NCI-H524 (cell line): ENCODE measurements around the gene RASAL2.
"Not testable (repeated sequence)": the region's sequence is repeated elsewhere in the genome, so short reads cannot be mapped to it uniquely, and the experiment has no call there.

Experiments used
- DNase-seq, 2 experiments: peaks; one replicate each; lab custom pipeline; 2025; lab: John Stamatoyannopoulos, UW

The RASAL2 gene

DNA sequence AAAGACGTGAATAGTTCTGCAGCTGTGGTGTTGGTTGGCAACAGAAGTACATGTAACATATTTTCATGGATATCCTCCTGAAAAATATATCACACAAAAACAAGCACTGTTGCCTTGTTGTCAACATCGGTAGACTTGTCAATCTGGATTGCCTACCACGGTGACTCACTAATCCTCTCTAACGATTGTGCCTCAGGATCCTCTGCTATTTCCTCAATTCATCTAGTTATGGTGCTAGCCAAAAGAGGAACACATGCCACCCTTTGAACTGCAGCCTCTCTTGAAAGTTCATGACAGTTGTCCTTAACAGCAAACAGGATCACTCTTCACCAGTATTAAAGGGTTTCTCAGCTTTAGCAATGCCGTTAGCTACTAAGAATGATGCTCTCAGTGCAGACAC is 25.7 kb downstream of the RASAL2 start:
- no peak for DNase-seq

DNA sequence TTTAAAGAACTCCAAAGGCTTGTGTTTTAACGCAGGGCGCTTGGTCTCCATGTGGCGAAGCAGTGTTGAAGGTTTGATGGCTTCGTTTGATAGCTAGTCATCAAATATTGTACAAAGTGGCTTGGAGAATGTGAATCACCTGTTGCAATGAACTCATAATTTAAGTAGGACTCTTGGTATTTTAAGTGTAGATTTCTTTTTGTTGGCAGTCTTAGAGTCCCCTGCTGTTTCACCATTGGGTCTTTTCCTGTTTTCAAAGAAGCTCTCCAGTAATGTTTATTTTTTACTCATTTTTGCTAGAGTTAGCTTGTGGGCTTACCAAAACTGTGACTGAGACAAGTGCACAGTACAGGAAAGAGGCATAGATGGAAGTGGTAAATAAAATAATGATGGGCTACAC is 26.2 kb downstream of the RASAL2 start:
- no peak for DNase-seq

DNA sequence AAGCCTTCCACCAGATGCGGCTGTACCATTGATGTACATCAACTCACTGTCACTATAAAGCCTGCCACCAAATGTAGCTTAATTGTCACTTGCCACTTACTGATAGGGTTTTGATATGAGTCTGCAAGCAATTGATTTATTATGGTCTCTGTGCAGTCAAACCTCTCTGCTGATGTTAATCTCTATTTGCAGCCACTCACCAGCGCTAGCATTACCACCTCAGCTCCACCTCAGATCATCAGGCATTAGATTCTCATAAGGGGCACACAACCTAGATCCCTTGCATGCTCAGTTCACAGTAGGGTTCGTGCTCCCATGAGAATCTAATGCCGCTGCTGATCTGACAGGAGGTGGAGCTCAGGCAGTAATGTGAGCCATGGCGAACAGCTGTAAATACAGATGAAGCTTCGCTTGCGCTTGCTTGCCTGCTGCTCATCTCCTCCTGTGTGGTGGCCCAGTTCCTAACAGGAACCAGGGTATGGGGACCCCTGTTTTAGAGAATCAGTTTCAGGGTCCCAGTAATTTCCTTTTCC is 26.7 kb downstream of the RASAL2 start:
- DNase-seq: not testable (repeated sequence)

DNA sequence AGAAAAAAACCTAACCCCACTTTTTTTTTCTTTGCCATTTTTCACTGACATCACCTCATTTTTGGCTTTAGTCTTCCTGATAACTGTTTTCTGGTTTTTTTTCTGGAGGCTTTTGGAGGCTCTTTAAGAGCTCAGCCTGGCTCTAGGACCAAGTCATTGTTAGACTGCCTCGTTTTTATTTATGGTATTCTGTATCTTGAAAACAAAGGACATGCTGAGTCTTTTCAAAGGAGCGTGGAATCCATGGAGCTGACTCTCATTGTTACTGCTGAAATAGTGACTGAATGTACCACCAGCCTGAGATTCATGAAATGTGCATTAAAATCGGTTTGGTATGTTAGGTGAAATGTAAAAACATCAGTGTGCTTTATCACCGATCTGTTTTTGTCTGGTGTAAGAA is 28.0 kb downstream of the RASAL2 start:
- DNase-seq: no peak

DNA sequence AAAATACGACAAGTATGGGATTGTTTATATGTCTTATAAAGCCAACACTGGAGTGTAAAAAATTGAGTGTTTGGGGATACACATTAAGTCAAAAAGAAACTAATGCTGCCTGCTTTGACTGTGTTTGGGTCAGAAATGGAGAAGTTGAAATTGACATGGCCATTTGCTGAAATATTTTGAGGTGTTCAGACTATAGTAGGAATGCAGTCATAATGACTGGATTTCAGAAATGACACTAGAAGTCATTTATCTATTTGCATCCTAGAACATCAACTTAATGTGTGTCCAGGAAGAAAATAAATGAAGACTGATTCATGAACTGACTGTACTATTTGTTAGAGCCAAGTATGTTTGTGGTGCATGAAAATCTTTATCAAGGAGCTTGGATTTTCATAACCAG is 28.4 kb downstream of the RASAL2 start:
- no peak for DNase-seq

DNA sequence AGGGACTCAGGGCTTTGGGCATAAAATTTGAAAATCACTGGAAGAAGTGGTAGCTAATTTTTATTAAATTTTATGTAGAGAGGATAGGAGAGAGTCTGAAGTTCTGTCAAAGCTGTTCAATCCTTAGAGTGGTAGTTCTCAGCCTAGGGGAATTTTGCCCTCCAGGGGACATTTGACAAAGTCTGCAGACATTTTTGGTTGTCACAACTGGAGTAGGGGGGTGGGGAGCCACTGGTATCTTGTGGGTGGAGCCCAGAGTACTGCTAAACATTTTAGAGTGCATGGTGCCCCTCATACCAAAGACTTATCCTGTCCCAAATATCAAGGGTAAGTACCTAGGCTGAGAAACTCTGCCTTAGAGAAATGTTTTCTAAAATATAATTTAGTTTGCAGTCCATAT is 30.2 kb downstream of the RASAL2 start:
- no peak for DNase-seq

- no peak for DNase-seq
Observed at GRCh38 chr1:178126261-178126660, 32.4 kb downstream of the RASAL2 start.

DNA sequence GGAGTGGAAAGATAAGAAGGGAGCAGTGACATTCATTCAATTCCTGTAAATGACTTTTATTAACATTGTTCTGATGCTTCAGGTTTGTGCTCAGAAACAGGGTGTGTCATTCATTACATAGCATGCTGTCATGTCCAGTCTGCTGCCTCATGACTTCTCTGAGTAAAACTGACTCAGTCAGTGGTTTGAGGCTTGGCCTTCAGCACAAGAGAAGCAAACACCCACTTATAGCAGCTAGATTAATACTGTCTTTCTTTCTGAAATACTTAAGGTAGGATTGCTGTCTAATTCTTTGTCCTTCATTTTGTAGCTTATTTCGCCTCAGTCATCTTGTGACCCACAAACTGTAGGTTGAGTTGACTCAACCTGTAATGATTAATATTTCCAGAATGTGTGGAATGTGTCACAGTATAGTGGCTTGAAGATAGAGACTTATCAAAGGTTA is 32.9 kb downstream of the RASAL2 start:
- no peak for DNase-seq

- DNase-seq: no peak
Observed at GRCh38 chr1:178127482-178128191, 33.7 kb downstream of the RASAL2 start.

GRCh38 chr1:178133239-178133989 is 39.5 kb downstream of the RASAL2 start:
- no peak for DNase-seq

GRCh38 chr1:178134061-178134460 is 40.2 kb downstream of the RASAL2 start:
- no peak for DNase-seq

DNA sequence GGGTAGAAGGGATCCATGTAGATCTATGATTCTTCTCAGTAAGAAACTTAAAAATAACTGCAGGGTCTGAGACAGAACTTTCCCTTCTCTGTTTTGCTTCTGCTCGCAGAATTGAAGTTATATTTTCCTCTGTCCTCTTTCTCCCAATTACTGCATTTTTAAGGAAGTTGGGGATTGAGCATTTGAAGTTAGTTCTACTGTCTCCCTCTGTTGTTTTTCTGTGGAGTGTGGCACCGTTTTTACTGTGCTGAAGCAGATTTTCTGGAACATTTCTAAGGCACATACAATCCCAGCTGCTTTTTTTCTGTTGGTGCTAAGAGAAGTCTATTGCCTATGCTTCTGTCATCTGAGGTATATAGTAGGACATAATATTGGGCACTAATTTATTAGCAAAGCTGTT is 43.3 kb downstream of the RASAL2 start:
- DNase-seq: no peak

GRCh38 chr1:178142806-178143205 is 48.9 kb downstream of the RASAL2 start:
- no peak for DNase-seq

- DNase-seq: no peak
Observed at GRCh38 chr1:178143730-178144690, 50.1 kb downstream of the RASAL2 start.

DNA sequence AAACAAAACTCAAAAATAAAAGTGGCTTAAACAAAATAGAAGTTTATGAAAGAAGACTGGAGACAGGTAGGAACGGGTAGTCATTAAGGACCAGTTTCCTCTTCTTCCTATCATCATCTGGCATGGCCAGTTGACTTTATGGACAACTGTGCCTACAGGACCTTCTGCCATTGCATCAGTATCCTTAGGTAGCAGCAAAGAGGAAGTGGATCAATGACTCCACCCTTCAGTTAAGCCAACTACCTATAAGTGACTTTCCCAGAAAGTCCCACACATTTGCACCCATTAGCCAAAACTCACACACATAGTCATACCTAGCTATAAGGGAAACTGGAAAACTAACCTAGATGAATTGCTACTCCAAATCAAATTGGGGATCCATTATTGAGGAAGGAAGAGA is 51.7 kb downstream of the RASAL2 start:
- no peak for DNase-seq

DNA sequence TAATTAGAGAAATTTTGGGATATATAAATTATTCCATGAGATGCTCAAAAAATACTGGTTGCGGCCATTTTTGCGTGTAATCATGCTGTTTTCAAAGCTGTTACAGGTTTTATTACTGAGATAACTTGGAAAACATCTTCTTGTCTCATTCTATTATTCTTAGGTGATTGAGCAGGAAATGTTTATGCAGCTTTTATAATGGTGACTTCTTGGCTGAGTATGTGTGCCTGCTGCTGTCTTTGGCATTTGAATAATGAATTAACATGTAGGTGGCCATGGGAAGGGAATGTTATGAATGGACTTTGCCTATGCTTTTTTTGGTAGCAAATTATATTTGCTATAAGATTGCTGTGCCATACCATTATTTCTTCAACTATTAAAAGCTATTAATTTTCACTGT is 52.5 kb downstream of the RASAL2 start:
- DNase-seq: no peak

DNA sequence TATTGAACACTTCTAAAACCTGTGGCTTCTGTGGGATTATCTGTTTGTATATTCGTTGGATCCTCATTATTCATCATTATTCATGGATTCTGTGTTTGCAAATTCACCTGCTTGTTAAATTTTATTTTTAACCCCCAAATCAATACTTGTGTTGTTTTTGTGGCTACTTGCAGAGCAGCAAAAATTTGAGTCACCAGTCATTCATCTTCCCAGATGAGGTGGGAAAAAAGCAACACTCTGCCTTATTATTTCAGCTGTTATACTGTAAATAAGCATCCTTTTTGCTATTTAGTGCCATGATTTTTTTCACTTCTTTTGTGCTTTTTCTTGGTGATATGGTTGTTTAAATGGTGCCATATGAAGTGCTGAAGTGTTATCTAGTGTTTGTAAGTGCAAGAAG is 56.7 kb downstream of the RASAL2 start:
- DNase-seq: no peak

DNA sequence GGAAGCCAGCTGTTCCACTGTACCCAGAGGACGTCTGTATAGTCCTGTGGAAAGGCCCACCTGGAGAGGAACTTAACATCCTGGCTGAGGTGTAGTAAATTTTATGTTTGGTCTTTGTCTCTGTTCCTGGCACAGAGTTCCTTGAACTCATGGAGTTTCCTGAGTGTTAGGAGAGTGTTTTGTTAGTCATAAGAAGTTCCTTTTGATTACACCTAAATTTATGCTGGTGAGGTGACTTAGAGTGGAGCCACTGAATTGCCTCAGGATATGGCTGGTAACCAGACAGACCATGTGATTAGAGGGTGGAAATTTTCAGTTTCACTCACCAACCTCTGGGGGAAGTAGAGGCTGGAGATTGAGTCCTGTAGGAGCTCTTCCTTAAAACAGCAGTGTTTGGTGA is 57.9 kb downstream of the RASAL2 start:
- no peak for DNase-seq

GRCh38 chr1:178155481-178156255 is 61.8 kb downstream of the RASAL2 start:
- no peak for DNase-seq

- DNase-seq: peak in 1 of 2 experiments; percentile 8
Observed at GRCh38 chr1:178160736-178161475, 67.0 kb downstream of the RASAL2 start.

DNA sequence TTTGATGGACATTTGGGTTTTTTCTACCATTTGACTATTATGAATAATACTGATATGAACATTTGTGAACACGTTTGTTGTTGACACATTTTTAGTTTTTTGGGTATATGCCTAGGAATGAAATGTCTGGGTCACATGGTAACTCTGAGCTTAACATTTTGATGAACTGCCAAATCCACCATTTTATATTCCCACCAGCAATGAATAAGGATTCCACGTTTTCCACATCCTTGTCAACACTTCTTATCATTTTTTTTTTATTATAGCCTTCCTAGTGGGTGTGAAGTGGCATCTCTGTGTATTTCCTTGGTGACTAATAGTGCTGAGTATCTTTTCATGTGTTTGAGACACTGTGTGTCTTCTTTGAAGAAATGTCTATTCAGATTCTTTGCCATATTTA is 67.6 kb downstream of the RASAL2 start:
- no peak for DNase-seq
